ENCODE results near the gene DDB1. TPM values are rescaled to one million over a fixed set of nuclear protein-coding genes. Genes with fewer than 3 reads are reported as not detected.

Gene DDB1
- total and polyA plus RNA-seq, 10 of the 15 experiments (the other 5 are each of a cell fraction or from before 2014, with no cell fraction given), result 136 to 272 (median 216) TPM

- RAD21 ChIA-PET (ENCODE audit: unreplicated experiment), result no interaction called here
- SMC1A ChIA-PET (ENCODE audit: uncharacterized antibody, unreplicated experiment), result no interaction called here
- no peak overlapping the region for H2AFZ ChIP-seq (ENCODE audit: control insufficient read depth, low read depth, low read length)
- DNase-seq (ENCODE audit: low read depth, low spot score) (no peak), ATAC-seq (no peak), FAIRE-seq (no peak)
- H3K27ac ChIP-seq (ENCODE audit: control insufficient read depth, insufficient read depth), result no peak overlapping the region
- no peak overlapping the region for H3K4me2 ChIP-seq (ENCODE audit: control insufficient read depth, insufficient read depth)
- no peaks in the 10 kb centered on the region; a peak in 1 of 4 replicates for H3K36me3 ChIP-seq (ENCODE audit: control insufficient read depth in 2 of 2, insufficient read depth in 2 of 2, low read length in 1 of 2)
- no TSS peak for BruUV-seq (replicated peaks)
- 65% methylated on average over 14 of the region's 14 CpGs for WGBS (ENCODE audit: insufficient coverage, insufficient replicate concordance, low lambda C conversion rate, missing lambda C conversion rate)
- H3K27me3 ChIP-seq (replicated peaks in 1 of 2; ENCODE audit: control insufficient read depth in 2 of 2, insufficient read depth in 2 of 2, low read length in 1 of 2), result no peaks in the 10 kb centered on the region
- no peak for TF ChIP-seq ZNF622 (IDR thresholded peaks at IDR 0.05)
- no peak for TF ChIP-seq BHLHE40 (IDR thresholded peaks at IDR 0.05; ENCODE audit: borderline replicate concordance in 1 of 2, low read depth in 2 of 2, low read length in 1 of 2)
- no peak for TF ChIP-seq RUNX3 (IDR thresholded peaks at IDR 0.05; ENCODE audit: low read length)
- TF ChIP-seq CUX1 (IDR thresholded peaks at IDR 0.05; ENCODE audit: insufficient replicate concordance, low read depth, low read length), result no peak
- TF ChIP-seq NRF1 (conservative IDR thresholded peaks at IDR 0.05; ENCODE audit: low read depth, low read length), result no peak
- no peak for TF ChIP-seq PAX8 (IDR thresholded peaks at IDR 0.05)
- TF ChIP-seq, protein P1, sequence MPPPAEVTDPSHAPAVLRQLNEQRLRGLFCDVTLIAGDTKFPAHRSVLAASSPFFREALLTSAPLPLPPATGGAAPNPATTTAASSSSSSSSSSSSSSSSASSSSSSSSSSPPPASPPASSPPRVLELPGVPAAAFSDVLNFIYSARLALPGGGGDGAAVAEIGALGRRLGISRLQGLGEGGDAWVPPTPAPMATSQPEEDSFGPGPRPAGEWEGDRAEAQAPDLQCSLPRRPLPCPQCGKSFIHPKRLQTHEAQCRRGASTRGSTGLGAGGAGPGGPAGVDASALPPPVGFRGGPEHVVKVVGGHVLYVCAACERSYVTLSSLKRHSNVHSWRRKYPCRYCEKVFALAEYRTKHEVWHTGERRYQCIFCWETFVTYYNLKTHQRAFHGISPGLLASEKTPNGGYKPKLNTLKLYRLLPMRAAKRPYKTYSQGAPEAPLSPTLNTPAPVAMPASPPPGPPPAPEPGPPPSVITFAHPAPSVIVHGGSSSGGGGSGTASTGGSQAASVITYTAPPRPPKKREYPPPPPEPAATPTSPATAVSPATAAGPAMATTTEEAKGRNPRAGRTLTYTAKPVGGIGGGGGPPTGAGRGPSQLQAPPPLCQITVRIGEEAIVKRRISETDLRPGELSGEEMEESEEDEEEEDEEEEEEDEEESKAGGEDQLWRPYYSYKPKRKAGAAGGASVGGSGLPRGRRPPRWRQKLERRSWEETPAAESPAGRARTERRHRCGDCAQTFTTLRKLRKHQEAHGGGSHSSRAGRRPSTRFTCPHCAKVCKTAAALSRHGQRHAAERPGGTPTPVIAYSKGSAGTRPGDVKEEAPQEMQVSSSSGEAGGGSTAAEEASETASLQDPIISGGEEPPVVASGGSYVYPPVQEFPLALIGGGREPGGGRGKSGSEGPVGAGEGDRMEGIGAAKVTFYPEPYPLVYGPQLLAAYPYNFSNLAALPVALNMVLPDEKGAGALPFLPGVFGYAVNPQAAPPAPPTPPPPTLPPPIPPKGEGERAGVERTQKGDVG (CRISPR knock-in tag; IDR thresholded peaks at IDR 0.05), result no peak
- CTCF ChIA-PET, result interaction anchor here (1.1 to 1.5 kb wide), 2 partner anchors 12 to 170 kb away, joined by 3 read pairs; no protein-coding TSS in a partner anchor
- intact Hi-C loops (cut with micrococcal nuclease; ENCODE audit: unreplicated experiment), result no loop called here
- H3K79me2 ChIP-seq (ENCODE audit: control insufficient read depth, insufficient read depth, low read length), result no peaks in the 10 kb centered on the region
- H4K20me1 ChIP-seq (ENCODE audit: control insufficient read depth, insufficient read depth), result no peaks in the 10 kb centered on the region
- H3K9me3 ChIP-seq (replicated peaks; ENCODE audit: control insufficient read depth, insufficient read depth, low read length), result no peaks in the 10 kb centered on the region
- in situ Hi-C loops (cut with MboI), result loop anchor here (5.0 kb wide), 1 partner anchor 73 kb away; no protein-coding TSS in a partner anchor
- H3K9ac ChIP-seq (ENCODE audit: control insufficient read depth, insufficient read depth, low read length), result no peak overlapping the region
- POLR2A ChIA-PET, result no interaction called here
- H3K4me1 ChIP-seq (ENCODE audit: control insufficient read depth, insufficient read depth, low read length), result no peaks in the 10 kb centered on the region
- H3K4me3 ChIP-seq, result no peak overlapping the region
These were observed 67.5 kb downstream of the DDB1 start for GRCh38 chr11:61265357-61265756.

All from GM12878 (cell line).